ENCODE measurements around the gene PTBP3. TPM values are rescaled to one million over a fixed set of nuclear protein-coding genes. Genes with fewer than 3 reads are reported as not detected.

Gene PTBP3
- total and polyA plus RNA-seq, 2 of the 13 experiments (the other 11 are each of a cell fraction or from before 2014, with no cell fraction given), result 52.8 to 61.1 TPM

DNA sequence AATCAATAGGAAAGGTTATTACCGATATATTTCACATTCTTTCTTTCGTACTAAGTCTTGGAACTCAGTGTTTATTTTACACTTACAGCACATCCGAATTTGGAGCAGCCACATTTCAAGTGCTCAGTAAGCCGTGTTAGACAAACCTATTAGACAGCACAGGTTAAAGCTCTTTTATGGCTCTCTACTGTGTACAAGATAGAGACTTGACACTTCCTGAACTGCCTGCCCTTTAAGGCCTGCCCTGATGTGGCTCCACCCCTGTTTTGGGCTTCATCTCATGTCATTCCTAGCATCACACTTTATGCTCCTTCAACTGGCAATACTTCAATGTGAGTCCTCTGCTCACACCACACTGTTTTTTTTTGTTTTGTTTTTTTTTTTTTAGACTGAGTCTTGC, 134.8 kb downstream of the PTBP3 start (continued):
- TF ChIP-seq, protein P1, sequence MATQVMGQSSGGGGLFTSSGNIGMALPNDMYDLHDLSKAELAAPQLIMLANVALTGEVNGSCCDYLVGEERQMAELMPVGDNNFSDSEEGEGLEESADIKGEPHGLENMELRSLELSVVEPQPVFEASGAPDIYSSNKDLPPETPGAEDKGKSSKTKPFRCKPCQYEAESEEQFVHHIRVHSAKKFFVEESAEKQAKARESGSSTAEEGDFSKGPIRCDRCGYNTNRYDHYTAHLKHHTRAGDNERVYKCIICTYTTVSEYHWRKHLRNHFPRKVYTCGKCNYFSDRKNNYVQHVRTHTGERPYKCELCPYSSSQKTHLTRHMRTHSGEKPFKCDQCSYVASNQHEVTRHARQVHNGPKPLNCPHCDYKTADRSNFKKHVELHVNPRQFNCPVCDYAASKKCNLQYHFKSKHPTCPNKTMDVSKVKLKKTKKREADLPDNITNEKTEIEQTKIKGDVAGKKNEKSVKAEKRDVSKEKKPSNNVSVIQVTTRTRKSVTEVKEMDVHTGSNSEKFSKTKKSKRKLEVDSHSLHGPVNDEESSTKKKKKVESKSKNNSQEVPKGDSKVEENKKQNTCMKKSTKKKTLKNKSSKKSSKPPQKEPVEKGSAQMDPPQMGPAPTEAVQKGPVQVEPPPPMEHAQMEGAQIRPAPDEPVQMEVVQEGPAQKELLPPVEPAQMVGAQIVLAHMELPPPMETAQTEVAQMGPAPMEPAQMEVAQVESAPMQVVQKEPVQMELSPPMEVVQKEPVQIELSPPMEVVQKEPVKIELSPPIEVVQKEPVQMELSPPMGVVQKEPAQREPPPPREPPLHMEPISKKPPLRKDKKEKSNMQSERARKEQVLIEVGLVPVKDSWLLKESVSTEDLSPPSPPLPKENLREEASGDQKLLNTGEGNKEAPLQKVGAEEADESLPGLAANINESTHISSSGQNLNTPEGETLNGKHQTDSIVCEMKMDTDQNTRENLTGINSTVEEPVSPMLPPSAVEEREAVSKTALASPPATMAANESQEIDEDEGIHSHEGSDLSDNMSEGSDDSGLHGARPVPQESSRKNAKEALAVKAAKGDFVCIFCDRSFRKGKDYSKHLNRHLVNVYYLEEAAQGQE (IDR thresholded peaks at IDR 0.05; ENCODE audit: borderline replicate concordance in 1 of 2, low read depth in 1 of 2, low read length in 2 of 2), result no peak

DNA sequence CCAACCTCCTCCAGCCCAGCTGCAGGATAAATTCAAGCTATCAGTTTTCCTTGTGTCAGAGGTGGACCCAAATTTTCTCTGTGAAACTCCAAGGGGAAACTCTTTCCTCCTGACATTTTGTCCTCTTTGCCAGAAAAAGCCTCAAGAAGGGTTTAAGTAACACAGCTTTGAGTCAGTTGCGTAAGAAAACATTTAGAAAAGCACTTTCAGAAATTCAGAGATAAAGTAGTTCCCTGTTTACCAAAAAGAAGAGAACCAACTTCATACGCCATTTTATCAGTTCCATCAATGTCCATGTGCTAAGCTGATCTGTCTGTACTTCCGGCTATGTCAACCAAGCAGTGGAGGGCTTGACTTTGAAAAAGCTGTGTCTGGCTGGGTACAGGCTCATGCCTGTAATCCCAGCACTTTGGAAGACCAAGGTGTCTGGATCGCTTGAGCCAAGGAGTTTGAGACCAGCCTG, 138.4 kb downstream of the PTBP3 start:
- no peak overlapping the region for H3K27ac ChIP-seq (ENCODE audit: extremely low read length, insufficient read depth, low read length)
- ChIA-PET POLR2A (no interaction called here), CTCF (ENCODE audit: low intra/inter-chr PET ratio, low total read pairs) (no interaction called here)
- H3K79me2 ChIP-seq (ENCODE audit: insufficient read depth, low read length), result no peaks in the 10 kb centered on the region
- TF ChIP-seq KLF13 (CRISPR knock-in tag; IDR thresholded peaks at IDR 0.05) (no peak), NRL (CRISPR knock-in tag; IDR thresholded peaks at IDR 0.05; ENCODE audit: borderline replicate concordance) (no peak), KLF16 (CRISPR knock-in tag; IDR thresholded peaks at IDR 0.05) (no peak), ZFX (CRISPR knock-in tag; IDR thresholded peaks at IDR 0.05; ENCODE audit: low read depth) (no peak), ZNF546 (CRISPR knock-in tag; conservative IDR thresholded peaks at IDR 0.05) (no peak)
- TF ChIP-seq, protein P2, sequence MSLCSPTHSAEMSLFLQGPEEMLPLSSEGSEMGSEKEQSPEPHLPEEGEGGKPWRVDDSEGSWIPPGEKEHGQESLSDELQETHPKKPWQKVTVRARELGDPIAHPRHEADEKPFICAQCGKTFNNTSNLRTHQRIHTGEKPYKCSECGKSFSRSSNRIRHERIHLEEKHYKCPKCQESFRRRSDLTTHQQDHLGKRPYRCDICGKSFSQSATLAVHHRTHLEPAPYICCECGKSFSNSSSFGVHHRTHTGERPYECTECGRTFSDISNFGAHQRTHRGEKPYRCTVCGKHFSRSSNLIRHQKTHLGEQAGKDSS (CRISPR knock-in tag; IDR thresholded peaks at IDR 0.05; ENCODE audit: borderline replicate concordance, low read depth), result no peak
- TF ChIP-seq, protein P3, sequence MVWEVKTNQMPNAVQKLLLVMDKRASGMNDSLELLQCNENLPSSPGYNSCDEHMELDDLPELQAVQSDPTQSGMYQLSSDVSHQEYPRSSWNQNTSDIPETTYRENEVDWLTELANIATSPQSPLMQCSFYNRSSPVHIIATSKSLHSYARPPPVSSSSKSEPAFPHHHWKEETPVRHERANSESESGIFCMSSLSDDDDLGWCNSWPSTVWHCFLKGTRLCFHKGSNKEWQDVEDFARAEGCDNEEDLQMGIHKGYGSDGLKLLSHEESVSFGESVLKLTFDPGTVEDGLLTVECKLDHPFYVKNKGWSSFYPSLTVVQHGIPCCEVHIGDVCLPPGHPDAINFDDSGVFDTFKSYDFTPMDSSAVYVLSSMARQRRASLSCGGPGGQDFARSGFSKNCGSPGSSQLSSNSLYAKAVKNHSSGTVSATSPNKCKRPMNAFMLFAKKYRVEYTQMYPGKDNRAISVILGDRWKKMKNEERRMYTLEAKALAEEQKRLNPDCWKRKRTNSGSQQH (CRISPR knock-in tag; IDR thresholded peaks at IDR 0.05; ENCODE audit: low read depth), result no peak
- H3K4me1 ChIP-seq (ENCODE audit: insufficient read depth, low read length), result no peaks in the 10 kb centered on the region
- WGBS (ENCODE audit: low lambda C conversion rate), result 89% methylated on average over 4 of the region's 4 CpGs
- no peak overlapping the region for H3K9ac ChIP-seq (ENCODE audit: insufficient read depth, low read depth, low read length)
- in situ Hi-C loops (cut with HindIII; ENCODE audit: extremely low pct_ligation_motif_present, low pct_unique_long_range_greater_than_20kb), result no loop called here
- H3K4me2 ChIP-seq (ENCODE audit: low read depth, low read length), result no peak overlapping the region
- H2AFZ ChIP-seq (ENCODE audit: low read length), result no peak overlapping the region
- H3K36me3 ChIP-seq (replicated peaks in 1 of 2; ENCODE audit: control insufficient read depth in 1 of 2, insufficient read depth in 2 of 2, low read length in 2 of 2), result no peaks in the 10 kb centered on the region
- no peak for DNase-seq (ENCODE audit: low spot score)
- ATAC-seq, result no peak
- H3K9me3 ChIP-seq (ENCODE audit: low read length), result no peaks in the 10 kb centered on the region
- no peaks in the 10 kb centered on the region for H4K20me1 ChIP-seq (ENCODE audit: insufficient read depth, low read length)
- no peaks in the 10 kb centered on the region for H3K27me3 ChIP-seq (ENCODE audit: control insufficient read depth in 1 of 2, insufficient read depth in 2 of 2, low read length in 2 of 2)
- no TSS peak for BruUV-seq (replicated peaks)
- intact Hi-C loops (cut with micrococcal nuclease; ENCODE audit: unreplicated experiment), result no loop called here
- no peak overlapping the region for H3K4me3 ChIP-seq (replicated peaks in 1 of 3; ENCODE audit: insufficient read depth in 1 of 3, low read depth in 2 of 3, low read length in 3 of 3)
- no peak for FAIRE-seq
